GM23248 (cell line): ENCODE measurements around the gene CFAP92.

Experiments used
- EZH2 ChIP-seq: fragments of 200-600 bp; sonication (generic); IDR thresholded peaks from 2 replicates; pipeline ENCODE4 v1.6.1; 2018; ENCODE audit warnings: antibody characterized with exemption, mild to moderate bottlenecking; ENCODE audit not compliant: insufficient read depth, poor library complexity, severe bottlenecking
- EZH2phosphoT487 ChIP-seq: fragments of 200-600 bp; sonication (generic); IDR thresholded peaks from 2 replicates; pipeline ENCODE4 v1.6.1; 2018; ENCODE audit warnings: antibody characterized with exemption, moderate library complexity, mild to moderate bottlenecking, low read depth; ENCODE audit not compliant: insufficient read depth

GRCh38 chr3:128922804-128923459, 70.9 kb downstream of the CFAP92 start:
- no peak for TF ChIP-seq EZH2phosphoT487
- TF ChIP-seq EZH2: no peak
